NB4 (cell line): ENCODE measurements around the gene KCNJ11.
A peak's percentile ranks its signal among the peaks of the same experiment; 100 is the strongest.
"Not testable (repeated sequence)": the region's sequence is repeated elsewhere in the genome, so short reads cannot be mapped to it uniquely, and the experiment has no call there.

Experiments
- DNase-seq: peaks from one replicate; pipeline ENCODE4 v3.0.0; 2010; ENCODE audit warnings: low read depth
- H3K4me3 ChIP-seq: one replicate; pipeline ENCODE4 v1.5.1; 2011; ENCODE audit warnings: mild to moderate bottlenecking, low read depth, low read length, moderate library complexity
- MYC ChIP-seq: IDR thresholded peaks from 2 replicates; pipeline ENCODE4 v1.6.1; 2011; ENCODE audit warnings: low read depth, low read length
- POLR2A ChIP-seq: IDR thresholded peaks from 2 replicates; pipeline ENCODE4 v1.6.1; 2011; ENCODE audit warnings: mild to moderate bottlenecking; ENCODE audit not compliant: insufficient read length; ENCODE audit errors: extremely low read depth
- TF ChIP-seq, protein P1 (sequence below): IDR thresholded peaks from 2 replicates; pipeline ENCODE4 v1.6.1; 2011; ENCODE audit warnings: low read depth, low read length
- TF ChIP-seq, protein P2 (sequence below): IDR thresholded peaks from one replicate; pipeline ENCODE4 v1.5.1; 2012; ENCODE audit warnings: low read depth, low read length

The KCNJ11 gene

DNA sequence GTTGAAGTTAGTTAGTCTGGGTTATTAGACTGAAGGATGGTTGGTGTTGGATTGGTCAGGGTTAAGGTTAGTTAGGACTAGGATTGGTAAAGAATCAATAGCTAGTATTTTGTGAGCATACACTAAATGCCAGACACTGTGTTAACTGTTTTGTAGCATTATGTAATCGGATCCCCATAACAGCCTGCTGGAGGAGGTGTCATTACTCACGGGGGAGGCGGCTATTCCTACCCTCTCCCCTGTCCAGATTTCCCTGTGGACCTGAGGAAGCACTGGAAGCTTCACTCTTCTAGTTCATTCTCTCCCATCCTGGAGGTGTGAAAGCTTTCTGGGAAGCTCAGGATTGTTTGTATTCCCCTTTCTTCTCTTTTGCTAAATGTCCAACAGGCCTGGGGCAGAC is 40.5 kb upstream of the KCNJ11 start:
- TF ChIP-seq, protein P1, sequence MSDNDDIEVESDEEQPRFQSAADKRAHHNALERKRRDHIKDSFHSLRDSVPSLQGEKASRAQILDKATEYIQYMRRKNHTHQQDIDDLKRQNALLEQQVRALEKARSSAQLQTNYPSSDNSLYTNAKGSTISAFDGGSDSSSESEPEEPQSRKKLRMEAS: no peak
- TF ChIP-seq MYC (no peak), POLR2A (no peak)
- TF ChIP-seq, protein P2, sequence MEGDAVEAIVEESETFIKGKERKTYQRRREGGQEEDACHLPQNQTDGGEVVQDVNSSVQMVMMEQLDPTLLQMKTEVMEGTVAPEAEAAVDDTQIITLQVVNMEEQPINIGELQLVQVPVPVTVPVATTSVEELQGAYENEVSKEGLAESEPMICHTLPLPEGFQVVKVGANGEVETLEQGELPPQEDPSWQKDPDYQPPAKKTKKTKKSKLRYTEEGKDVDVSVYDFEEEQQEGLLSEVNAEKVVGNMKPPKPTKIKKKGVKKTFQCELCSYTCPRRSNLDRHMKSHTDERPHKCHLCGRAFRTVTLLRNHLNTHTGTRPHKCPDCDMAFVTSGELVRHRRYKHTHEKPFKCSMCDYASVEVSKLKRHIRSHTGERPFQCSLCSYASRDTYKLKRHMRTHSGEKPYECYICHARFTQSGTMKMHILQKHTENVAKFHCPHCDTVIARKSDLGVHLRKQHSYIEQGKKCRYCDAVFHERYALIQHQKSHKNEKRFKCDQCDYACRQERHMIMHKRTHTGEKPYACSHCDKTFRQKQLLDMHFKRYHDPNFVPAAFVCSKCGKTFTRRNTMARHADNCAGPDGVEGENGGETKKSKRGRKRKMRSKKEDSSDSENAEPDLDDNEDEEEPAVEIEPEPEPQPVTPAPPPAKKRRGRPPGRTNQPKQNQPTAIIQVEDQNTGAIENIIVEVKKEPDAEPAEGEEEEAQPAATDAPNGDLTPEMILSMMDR: no peak
- no peak overlapping the region for H3K4me3 ChIP-seq
- no peak for DNase-seq

DNA sequence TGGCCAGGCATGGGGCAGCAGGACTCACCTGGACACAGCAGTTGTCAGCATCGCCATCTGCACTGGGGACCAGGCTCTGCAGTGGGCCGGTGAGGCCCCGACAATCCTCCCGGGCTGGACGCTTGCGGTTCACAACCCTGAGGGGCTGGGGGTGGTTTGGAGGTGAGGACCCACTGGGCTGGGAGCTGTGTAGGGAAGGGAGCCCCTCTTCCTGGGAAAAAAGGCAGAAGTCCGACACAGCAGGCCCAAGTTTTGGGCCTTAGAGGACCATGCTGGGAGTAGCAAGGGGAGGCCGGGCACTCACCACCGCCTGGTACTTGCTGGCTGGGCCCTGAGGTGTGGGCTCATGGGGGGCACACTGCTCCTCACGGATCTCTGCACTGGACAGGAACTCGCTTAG is 39.8 kb upstream of the KCNJ11 start:
- no peak for DNase-seq
- no peak overlapping the region for H3K4me3 ChIP-seq
- TF ChIP-seq, protein P1: no peak
- no peak for TF ChIP-seq MYC
- TF ChIP-seq POLR2A: no peak
- TF ChIP-seq, protein P2: no peak

DNA sequence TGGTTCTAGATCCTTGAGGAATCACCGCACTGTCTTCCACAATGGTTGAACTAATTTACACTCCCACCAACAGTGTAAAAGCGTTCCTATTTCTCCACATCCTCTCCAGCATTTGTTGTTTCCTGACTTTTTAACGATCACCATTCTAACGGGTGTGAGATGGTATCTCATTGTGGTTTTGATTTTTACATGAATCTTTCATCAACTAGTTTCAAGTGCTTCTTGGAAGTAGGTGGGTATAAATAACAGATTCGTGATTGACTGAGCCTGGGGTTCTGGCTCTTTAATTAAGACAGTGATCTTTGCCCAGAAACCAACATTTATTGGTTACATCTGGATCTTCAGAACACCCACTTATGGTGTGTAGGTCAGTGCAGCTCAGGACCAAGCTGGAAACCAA is 37.8 kb upstream of the KCNJ11 start:
- DNase-seq: peak; percentile 51
- H3K4me3 ChIP-seq: not testable (repeated sequence)

DNA sequence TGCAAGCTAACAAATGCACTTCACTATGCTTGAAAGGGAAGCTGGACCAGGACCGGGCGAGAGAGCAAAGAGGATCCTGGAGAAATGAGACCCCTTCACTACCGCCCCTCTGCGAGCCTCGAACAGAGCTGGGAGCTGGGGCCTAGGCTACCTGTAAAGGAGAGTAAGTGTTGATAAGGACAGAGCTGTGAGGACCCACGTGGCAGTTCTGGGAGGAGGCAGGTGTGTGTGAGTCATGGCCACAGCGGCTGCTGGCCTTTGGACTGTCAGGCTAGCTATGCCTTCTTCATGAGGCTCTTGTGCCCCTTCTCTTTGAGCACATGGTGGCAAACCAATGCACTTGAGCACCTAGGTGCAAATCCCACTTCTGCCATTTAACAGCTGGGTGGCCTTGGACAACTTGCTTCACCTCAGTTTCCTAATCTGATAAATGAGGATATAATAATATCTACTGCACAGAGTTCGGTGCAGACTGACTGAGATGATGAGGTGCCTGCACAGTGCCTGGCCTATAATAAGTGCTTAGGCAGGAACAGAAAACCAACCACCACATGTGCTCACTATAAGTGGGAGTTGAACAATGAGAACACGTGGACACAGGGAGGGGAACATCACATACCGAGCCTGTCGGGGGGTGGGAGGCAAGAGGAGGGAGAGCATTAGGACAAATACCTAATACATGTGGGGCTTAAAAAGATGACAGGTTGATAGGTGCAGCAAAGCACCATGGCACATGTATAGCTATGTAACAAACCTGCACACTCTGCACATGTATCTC is 35.3 kb upstream of the KCNJ11 start:
- no peak for TF ChIP-seq POLR2A
- TF ChIP-seq, protein P1: peak; percentile 49; the same call in 1 of the 2 replicates
- TF ChIP-seq MYC: no peak
- DNase-seq: no peak
- no peak overlapping the region for H3K4me3 ChIP-seq

DNA sequence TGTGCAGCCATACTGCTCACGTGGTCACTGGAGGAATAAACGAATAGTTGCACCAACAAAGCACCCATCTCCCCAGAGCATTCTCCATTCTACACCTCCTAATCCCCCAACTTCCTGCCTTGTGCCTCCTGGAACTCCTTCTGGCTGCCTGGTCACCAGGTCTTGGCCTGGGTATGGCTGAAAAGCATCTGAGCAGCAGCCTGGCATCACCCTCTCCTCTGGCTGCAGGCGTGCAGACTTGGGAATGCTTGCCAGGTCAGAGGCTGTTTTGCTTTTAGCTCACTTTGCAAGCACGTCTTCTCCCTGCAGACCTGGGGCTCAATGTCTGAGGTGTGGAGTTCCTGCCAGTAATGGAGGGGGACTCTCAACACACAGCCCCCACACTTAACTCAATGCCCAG is 33.3 kb upstream of the KCNJ11 start:
- H3K4me3 ChIP-seq: no peak overlapping the region
- no peak for DNase-seq
- TF ChIP-seq MYC (no peak), POLR2A (no peak)
- TF ChIP-seq, protein P1: no peak
- TF ChIP-seq, protein P2: no peak

DNA sequence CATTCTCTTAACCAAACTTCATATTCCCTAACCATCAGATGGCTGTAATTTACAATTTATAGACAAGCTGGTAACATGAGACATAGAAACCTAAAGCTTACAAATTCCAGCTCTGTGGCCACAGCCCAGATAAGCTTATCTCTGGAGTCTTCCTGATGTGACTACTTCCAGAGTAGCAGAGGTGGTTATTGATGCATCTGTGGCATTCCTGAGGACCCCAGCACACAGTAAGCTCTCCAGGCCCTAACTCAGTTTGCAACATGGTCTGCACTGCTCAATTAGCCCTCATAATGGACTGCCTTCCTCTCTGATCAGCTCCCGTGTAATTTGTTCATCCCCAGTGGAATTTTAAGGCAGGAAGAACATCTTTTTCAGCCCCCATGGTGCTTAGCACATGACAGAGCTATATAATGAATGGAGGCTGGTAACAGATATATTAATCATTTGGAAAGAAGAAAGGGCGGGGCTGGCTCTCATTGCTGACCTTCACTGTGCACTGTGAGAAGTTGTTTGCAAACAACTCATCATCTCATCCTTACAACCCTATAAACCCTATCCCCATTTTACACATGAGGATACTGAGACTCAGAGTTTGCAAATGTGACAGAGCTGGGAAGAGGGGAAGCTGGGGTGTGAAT is 30.1 kb upstream of the KCNJ11 start:
- TF ChIP-seq MYC (no peak), POLR2A (no peak)
- TF ChIP-seq, protein P2: no peak
- TF ChIP-seq, protein P1: no peak
- DNase-seq: no peak
- no peak overlapping the region for H3K4me3 ChIP-seq
